Mammary epithelial cell (primary cell): ENCODE data around the gene UBXN1.
A peak's percentile ranks its signal among the peaks of the same experiment; 100 is the strongest.

Source experiments
- CTCF ChIP-seq, 2 donors: IDR thresholded peaks in 1 of 2; conservative IDR thresholded peaks in 1 of 2; 2 replicates each; pipeline ENCODE4 v1.5.1; 2011 to 2012; ENCODE audit warnings: inconsistent platforms in 2 of 2, low read length in 2 of 2, mild to moderate bottlenecking in 2 of 2, control low read depth in 1 of 2, low read depth in 1 of 2; ENCODE audit not compliant: insufficient read depth in 1 of 2; ENCODE audit errors: extremely low read depth in 1 of 2
- EZH2 ChIP-seq: IDR thresholded peaks from 2 replicates; pipeline ENCODE4 v1.6.1; 2012; ENCODE audit warnings: low read length, inconsistent platforms, borderline replicate concordance

DNA sequence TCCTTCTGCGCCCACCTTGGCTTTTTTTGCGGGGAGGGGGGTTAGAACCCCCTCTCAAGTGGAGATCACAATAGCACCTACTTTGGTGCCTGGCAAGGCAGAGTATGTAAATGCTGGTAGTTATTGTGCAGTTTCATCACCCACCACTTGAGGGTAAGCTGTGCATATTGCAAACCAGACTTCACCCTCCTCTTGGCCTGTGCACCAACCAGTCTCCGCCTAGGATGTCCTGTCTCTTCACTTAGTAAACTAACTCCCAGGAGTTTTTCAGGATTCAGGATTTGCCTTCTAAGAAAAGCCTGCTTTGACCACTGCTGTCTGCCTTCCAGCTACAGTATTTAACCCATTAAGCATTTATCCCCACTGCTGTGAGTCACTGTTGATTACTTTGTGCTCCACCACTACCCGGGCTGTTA lies 2.0 kb upstream of the UBXN1 start:
- TF ChIP-seq CTCF (conservative IDR thresholded peaks at IDR 0.05 in 1 of 2, IDR thresholded peaks at IDR 0.05 in 1 of 2; ENCODE audit: extremely low read depth in 1 of 2, insufficient read depth in 1 of 2, low read depth in 1 of 2, low read length in 2 of 2): peak; percentile 44 to 66
- no peak for TF ChIP-seq EZH2
